ENCODE data around the gene ZIC2. TPM values are rescaled to one million over a fixed set of nuclear protein-coding genes. Genes with fewer than 3 reads are reported as not detected.

ZIC2 gene
- total RNA-seq, 1 donor from 2014 or later, result not detected

GRCh38 chr13:99971576-99972189, 9.9 kb upstream of the ZIC2 start, which contains the start of gene ZIC5:
Gene ZIC5 (minus strand): TSS chr13:99971767. CDS start chr13:99971603, 164 bp downstream.
- intact Hi-C loops (cut with DNase I), result no loop called here
- DNase-seq (ENCODE audit: missing footprints), result no peak
- no peak for ATAC-seq

- DNase-seq (ENCODE audit: missing footprints), result no peak
- ATAC-seq, result no peak
- intact Hi-C loops (cut with DNase I), result no loop called here
Measured at GRCh38 chr13:99972190-99972731, 9.3 kb upstream of the ZIC2 start.

GRCh38 chr13:99973163-99973807, 8.3 kb upstream of the ZIC2 start:
- no peak for ATAC-seq
- no peak for DNase-seq (ENCODE audit: missing footprints)
- intact Hi-C loops (cut with DNase I), result no loop called here

- intact Hi-C loops (cut with DNase I), result no loop called here
Measured at GRCh38 chr13:99973808-99974185, 7.8 kb upstream of the ZIC2 start.

GRCh38 chr13:99974296-99974938, 7.2 kb upstream of the ZIC2 start:
- DNase-seq (ENCODE audit: missing footprints), result no peak

More at GRCh38 chr13:99973808-99974185, 7.8 kb upstream of the ZIC2 start:
- DNase-seq (ENCODE audit: missing footprints) (no peak), ATAC-seq (no peak)

GRCh38 chr13:99974939-99975561, 6.5 kb upstream of the ZIC2 start:
- ATAC-seq (no peak), DNase-seq (ENCODE audit: missing footprints) (no peak)
- intact Hi-C loops (cut with DNase I), result no loop called here

More at GRCh38 chr13:99974296-99974938, 7.2 kb upstream of the ZIC2 start:
- no peak for ATAC-seq
- intact Hi-C loops (cut with DNase I), result no loop called here

- ATAC-seq (no peak), DNase-seq (ENCODE audit: missing footprints) (no peak)
- intact Hi-C loops (cut with DNase I), result no loop called here
Measured at GRCh38 chr13:99975626-99976025, 6.0 kb upstream of the ZIC2 start.

GRCh38 chr13:99976575-99976974, 5.0 kb upstream of the ZIC2 start:
- DNase-seq (ENCODE audit: missing footprints) (no peak), ATAC-seq (no peak)
- intact Hi-C loops (cut with DNase I), result no loop called here

- DNase-seq (ENCODE audit: missing footprints), result no peak
Measured at GRCh38 chr13:99977334-99977911, 4.2 kb upstream of the ZIC2 start.

GRCh38 chr13:99977912-99978798, 3.4 kb upstream of the ZIC2 start:
- intact Hi-C loops (cut with DNase I), result no loop called here
- DNase-seq (ENCODE audit: missing footprints) (no peak), ATAC-seq (no peak)

More at GRCh38 chr13:99977334-99977911, 4.2 kb upstream of the ZIC2 start:
- no peak for ATAC-seq
- intact Hi-C loops (cut with DNase I), result no loop called here

- intact Hi-C loops (cut with DNase I), result no loop called here
- no peak for DNase-seq (ENCODE audit: missing footprints)
- no peak for ATAC-seq
Measured at GRCh38 chr13:99978799-99979452, 2.7 kb upstream of the ZIC2 start.

- intact Hi-C loops (cut with DNase I), result no loop called here
- DNase-seq (ENCODE audit: missing footprints) (no peak), ATAC-seq (no peak)
Measured at GRCh38 chr13:99979453-99980200, 2.0 kb upstream of the ZIC2 start.

- peak; percentile 88 for ATAC-seq
- intact Hi-C loops (cut with DNase I), result no loop called here
- no peak for DNase-seq (ENCODE audit: missing footprints)
Measured at GRCh38 chr13:99980201-99980823, 1.3 kb upstream of the ZIC2 start.

GRCh38 chr13:99980824-99981734, 505 bp upstream of the ZIC2 start:
- DNase-seq (ENCODE audit: missing footprints), result no peak
- peak; percentile 20 for ATAC-seq
- intact Hi-C loops (cut with DNase I), result no loop called here

- ATAC-seq (no peak), DNase-seq (ENCODE audit: missing footprints) (no peak)
- intact Hi-C loops (cut with DNase I), result no loop called here
Measured at GRCh38 chr13:99982036-99982730, 599 bp downstream of the ZIC2 start.

Measured in Right ventricle myocardium inferior (tissue), 1 donor.